Measurements from ENCODE around the gene BARHL1. TPM values are rescaled to one million over a fixed set of nuclear protein-coding genes. Genes with fewer than 3 reads are reported as not detected.

The BARHL1 gene
- total and polyA plus RNA-seq, 8 donors, result not detected

DNA sequence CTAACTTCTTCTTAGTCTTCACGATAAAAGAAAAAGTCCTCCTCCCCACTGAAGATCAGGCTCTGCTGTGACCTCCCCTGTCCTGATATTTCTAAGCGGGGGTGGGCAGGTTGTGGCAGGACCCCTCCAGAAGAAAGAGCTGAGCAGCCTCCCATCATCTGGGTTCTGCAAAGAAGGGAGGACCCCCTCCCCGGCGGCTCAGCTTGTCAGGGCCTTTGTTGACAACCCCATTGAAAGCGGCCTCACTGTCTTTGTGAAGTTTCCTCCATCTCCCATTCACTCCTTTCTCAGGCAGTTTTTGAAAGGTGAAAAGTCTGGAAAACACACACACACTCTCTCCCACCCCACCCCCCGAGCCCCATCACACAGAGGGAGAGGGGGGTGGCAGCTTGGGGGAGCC lies 26.2 kb upstream of the BARHL1 start:
- H3K4me1 ChIP-seq, result no peaks in the 10 kb centered on the region
- intact Hi-C loops (cut with DNase I; ENCODE audit: low total_unique reads), result no loop called here
- TF ChIP-seq POLR2AphosphoS5 (IDR thresholded peaks at IDR 0.05) (no peak), POLR2A (IDR thresholded peaks at IDR 0.05) (no peak), EP300 (IDR thresholded peaks at IDR 0.05) (no peak)
- TF ChIP-seq, protein P1, sequence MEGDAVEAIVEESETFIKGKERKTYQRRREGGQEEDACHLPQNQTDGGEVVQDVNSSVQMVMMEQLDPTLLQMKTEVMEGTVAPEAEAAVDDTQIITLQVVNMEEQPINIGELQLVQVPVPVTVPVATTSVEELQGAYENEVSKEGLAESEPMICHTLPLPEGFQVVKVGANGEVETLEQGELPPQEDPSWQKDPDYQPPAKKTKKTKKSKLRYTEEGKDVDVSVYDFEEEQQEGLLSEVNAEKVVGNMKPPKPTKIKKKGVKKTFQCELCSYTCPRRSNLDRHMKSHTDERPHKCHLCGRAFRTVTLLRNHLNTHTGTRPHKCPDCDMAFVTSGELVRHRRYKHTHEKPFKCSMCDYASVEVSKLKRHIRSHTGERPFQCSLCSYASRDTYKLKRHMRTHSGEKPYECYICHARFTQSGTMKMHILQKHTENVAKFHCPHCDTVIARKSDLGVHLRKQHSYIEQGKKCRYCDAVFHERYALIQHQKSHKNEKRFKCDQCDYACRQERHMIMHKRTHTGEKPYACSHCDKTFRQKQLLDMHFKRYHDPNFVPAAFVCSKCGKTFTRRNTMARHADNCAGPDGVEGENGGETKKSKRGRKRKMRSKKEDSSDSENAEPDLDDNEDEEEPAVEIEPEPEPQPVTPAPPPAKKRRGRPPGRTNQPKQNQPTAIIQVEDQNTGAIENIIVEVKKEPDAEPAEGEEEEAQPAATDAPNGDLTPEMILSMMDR (IDR thresholded peaks at IDR 0.05), result no peak
- H3K36me3 ChIP-seq, result no peaks in the 10 kb centered on the region
- 40 to 66% (median 52%) methylated on average over 6 of the region's 6 CpGs for WGBS, 5 donors
- H3K27ac ChIP-seq, result no peak overlapping the region
- DNase-seq, result no peak
- H3K4me3 ChIP-seq, result no peak overlapping the region
- H3K27me3 ChIP-seq, result peaks cover 0 to 43% (median 13%) of the 10 kb centered on the region in 3 donors
- no peaks in the 10 kb centered on the region for H3K9me3 ChIP-seq

DNA sequence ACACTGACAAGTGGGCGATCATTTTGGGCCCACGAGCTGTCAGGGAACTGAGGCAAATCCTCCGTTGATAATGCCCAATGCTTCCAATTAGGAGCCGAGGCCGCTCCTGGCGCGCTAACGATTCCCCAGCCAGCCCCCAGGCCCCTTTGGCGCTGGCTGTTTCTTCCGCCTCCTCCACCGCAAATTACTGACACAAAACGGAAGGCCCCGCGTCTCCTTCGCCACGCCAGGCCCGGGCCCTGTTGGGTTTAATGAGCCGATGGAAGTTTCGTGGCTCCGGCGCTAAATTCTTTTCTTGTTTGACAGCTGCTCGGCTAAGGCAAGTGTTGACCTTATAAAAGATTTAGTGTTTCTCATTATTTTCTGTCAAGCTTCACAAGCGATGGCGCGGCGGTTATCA lies 25.7 kb upstream of the BARHL1 start:
- peaks cover 0 to 47% (median 14%) of the 10 kb centered on the region in 3 donors for H3K27me3 ChIP-seq
- TF ChIP-seq EP300 (IDR thresholded peaks at IDR 0.05), result no peak
- TF ChIP-seq POLR2A (IDR thresholded peaks at IDR 0.05), result no peak
- TF ChIP-seq POLR2AphosphoS5 (IDR thresholded peaks at IDR 0.05), result no peak
- TF ChIP-seq, protein P1 (IDR thresholded peaks at IDR 0.05), result no peak
- H3K27ac ChIP-seq, result no peak overlapping the region
- intact Hi-C loops (cut with DNase I; ENCODE audit: low total_unique reads), result no loop called here
- no peaks in the 10 kb centered on the region for H3K36me3 ChIP-seq
- H3K9me3 ChIP-seq, result no peaks in the 10 kb centered on the region
- H3K4me3 ChIP-seq, result no peak overlapping the region
- no peak for DNase-seq
- H3K4me1 ChIP-seq, result no peaks in the 10 kb centered on the region
- 56 to 78% (median 63%) methylated on average over 26 of the region's 26 CpGs for WGBS, 5 donors

DNA sequence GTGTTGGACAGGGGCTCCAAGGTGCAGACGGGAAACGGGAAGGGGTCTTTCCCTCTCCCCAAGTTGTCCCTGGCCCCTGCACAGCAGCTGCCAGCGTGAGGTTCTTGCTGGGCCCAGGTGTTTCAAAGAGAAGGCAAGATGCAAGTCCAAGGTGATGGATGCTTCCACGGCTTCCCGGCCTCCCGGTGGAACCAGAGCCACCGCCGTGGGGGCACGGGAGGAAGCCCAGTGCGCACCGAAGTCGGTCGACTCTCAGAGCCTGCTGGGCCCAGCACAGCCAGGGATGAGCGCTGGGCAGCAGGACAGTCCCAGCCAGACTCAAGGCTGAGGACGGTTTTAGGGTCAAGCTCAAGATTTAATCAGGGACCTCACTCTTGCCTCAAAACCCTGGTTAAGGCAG lies 25.2 kb upstream of the BARHL1 start:
- WGBS, 5 donors, result 79 to 96% (median 81%) methylated on average over 12 to 15 of the region's 15 CpGs
- Histone ChIP-seq H3K9me3 (no peaks in the 10 kb centered on the region), H3K27me3 (peaks cover 0 to 52% (median 11%) of the 10 kb centered on the region in 3 donors), H3K4me3 (no peak overlapping the region), H3K36me3 (no peaks in the 10 kb centered on the region), H3K27ac (no peak overlapping the region), H3K4me1 (no peaks in the 10 kb centered on the region)
- no peak for DNase-seq
- TF ChIP-seq POLR2AphosphoS5 (IDR thresholded peaks at IDR 0.05), result no peak
- no peak for TF ChIP-seq EP300 (IDR thresholded peaks at IDR 0.05)
- TF ChIP-seq POLR2A (IDR thresholded peaks at IDR 0.05), result no peak
- TF ChIP-seq, protein P1 (IDR thresholded peaks at IDR 0.05), result no peak
- intact Hi-C loops (cut with DNase I; ENCODE audit: low total_unique reads), result no loop called here

DNA sequence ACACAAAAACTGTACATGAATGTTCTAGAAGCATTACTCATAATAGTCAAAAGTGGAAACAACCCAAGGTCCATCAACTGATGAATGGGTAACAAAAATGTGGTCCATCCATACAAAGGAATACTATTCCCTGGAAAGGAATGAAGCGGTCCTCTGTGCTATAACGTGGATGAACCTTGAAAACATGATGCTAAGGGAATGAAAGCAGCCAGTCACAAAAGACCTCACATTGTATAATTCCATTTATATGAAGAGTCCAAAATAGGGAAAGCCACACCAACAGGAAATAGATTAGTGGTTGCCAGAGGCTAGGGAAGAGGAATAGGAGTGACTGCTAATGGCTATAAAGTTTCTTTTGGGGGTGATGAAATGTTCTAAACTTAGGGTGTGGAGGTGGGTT lies 22.7 kb upstream of the BARHL1 start:
- DNase-seq, result no peak
- no peaks in the 10 kb centered on the region for H3K9me3 ChIP-seq
- no peak overlapping the region for H3K4me3 ChIP-seq
- no peaks in the 10 kb centered on the region for H3K4me1 ChIP-seq
- intact Hi-C loops (cut with DNase I; ENCODE audit: low total_unique reads), result no loop called here
- H3K27me3 ChIP-seq, result peaks cover 0 to 64% (median 22%) of the 10 kb centered on the region in 3 donors
- H3K36me3 ChIP-seq, result no peaks in the 10 kb centered on the region
- 87 to 92% (median 91%) methylated on average over 2 of the region's 2 CpGs for WGBS, 5 donors
- H3K27ac ChIP-seq, result no peak overlapping the region
- no peak for TF ChIP-seq POLR2AphosphoS5 (IDR thresholded peaks at IDR 0.05)

DNA sequence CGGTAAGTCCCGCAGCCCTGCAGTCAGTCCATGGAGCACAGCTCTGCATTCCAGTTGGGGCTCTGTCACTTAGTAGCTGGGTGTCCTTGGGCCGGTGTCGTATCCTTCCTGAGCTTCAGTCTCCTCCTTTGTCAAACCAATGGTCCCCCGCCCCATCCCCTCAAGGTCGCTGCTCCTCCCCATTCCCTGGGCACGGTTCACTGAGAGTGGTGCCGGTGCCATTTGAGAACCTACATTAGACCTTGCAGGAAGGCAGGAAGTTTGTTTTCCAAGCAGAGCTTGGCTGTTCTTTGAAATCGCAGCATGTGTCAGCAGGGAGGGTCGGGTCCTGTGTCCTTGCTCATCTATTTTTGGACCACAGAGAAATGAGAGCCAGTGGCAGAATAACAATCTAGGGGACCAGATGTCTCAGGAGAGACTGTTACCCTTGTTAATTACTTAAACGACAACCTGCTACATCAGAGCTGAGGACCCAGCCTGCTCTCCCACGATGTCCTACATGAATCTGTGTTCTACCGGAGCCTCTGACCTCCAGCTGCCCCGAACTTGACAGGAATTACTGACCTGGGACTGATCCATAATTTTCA lies 21.7 kb upstream of the BARHL1 start:
- no peak for DNase-seq
- Histone ChIP-seq H3K27ac (no peak overlapping the region), H3K4me3 (no peak overlapping the region), H3K36me3 (no peaks in the 10 kb centered on the region), H3K27me3 (peaks cover 0 to 61% (median 22%) of the 10 kb centered on the region in 3 donors), H3K9me3 (no peaks in the 10 kb centered on the region), H3K4me1 (no peaks in the 10 kb centered on the region)
- TF ChIP-seq POLR2A (IDR thresholded peaks at IDR 0.05), result no peak
- TF ChIP-seq POLR2AphosphoS5 (IDR thresholded peaks at IDR 0.05), result no peak
- TF ChIP-seq, protein P1 (IDR thresholded peaks at IDR 0.05), result no peak
- no peak for TF ChIP-seq EP300 (IDR thresholded peaks at IDR 0.05)
- intact Hi-C loops (cut with DNase I; ENCODE audit: low total_unique reads), result no loop called here
- 39 to 52% (median 44%) methylated on average over 12 to 14 of the region's 14 CpGs for WGBS, 5 donors

Data from stomach (tissue), 9 donors.